Neural progenitor cell (in vitro differentiated cells): ENCODE data around the gene PRSS22. TPM values are rescaled to one million over a fixed set of nuclear protein-coding genes. Genes with fewer than 3 reads are reported as not detected.

ENCODE experiments used
- DNase-seq: peaks from one replicate; pipeline ENCODE4 v3.0.0-alpha.2; 2016; ENCODE audit warnings: low spot score
- H2AFZ ChIP-seq: fragments of 200-600 bp; sonication (generic); replicated peaks from 2 replicates; pipeline ENCODE4 v1.6.1; 2016; ENCODE audit warnings: antibody characterized with exemption
- H3F3A ChIP-seq: fragments of 200-600 bp; sonication (generic); 2 replicates; pipeline ENCODE4 v1.6.1; 2016; ENCODE audit warnings: antibody characterized with exemption, low read depth
- H3K27ac ChIP-seq: fragments of 200-600 bp; sonication (generic); 2 replicates; pipeline ENCODE4 v1.5.1; 2016; ENCODE audit warnings: mild to moderate bottlenecking
- H3K27me3 ChIP-seq: fragments of 200-600 bp; sonication (generic); 2 replicates; pipeline ENCODE4 v1.6.1; 2016; ENCODE audit warnings: mild to moderate bottlenecking, moderate library complexity
- H3K36me3 ChIP-seq: fragments of 200-600 bp; sonication (generic); 2 replicates; pipeline ENCODE4 v1.5.1; 2016
- H3K4me1 ChIP-seq: fragments of 200-600 bp; sonication (generic); 2 replicates; pipeline ENCODE4 v1.6.1; 2016; ENCODE audit warnings: mixed run types
- H3K4me2 ChIP-seq: fragments of 200-600 bp; sonication (generic); 2 replicates; pipeline ENCODE4 v1.6.1; 2016
- H3K4me3 ChIP-seq: fragments of 200-600 bp; sonication (generic); 2 replicates; pipeline ENCODE4 v1.5.1; 2016
- H3K79me2 ChIP-seq: fragments of 200-600 bp; sonication (generic); 2 replicates; pipeline ENCODE4 v1.6.1; 2016; ENCODE audit warnings: low read depth
- H3K9ac ChIP-seq: fragments of 200-600 bp; sonication (generic); 2 replicates; pipeline ENCODE4 v1.6.1; 2016
- H3K9me3 ChIP-seq: fragments of 200-600 bp; sonication (generic); 2 replicates; pipeline ENCODE4 v1.5.1; 2016; ENCODE audit warnings: low read depth
- H4K20me1 ChIP-seq: fragments of 200-600 bp; sonication (generic); 2 replicates; pipeline ENCODE4 v1.6.1; 2016; ENCODE audit warnings: low read depth
- H3K27ac Mint-ChIP-seq: 3 replicates; pipeline ENCODE4 v1.8.0; 2021; ENCODE audit warnings: mixed read lengths
- H3K27me3 Mint-ChIP-seq: 2 replicates; pipeline ENCODE4 v1.8.0; 2022; ENCODE audit warnings: low read depth, mild to moderate bottlenecking, inconsistent platforms, moderate library complexity, mixed read lengths; ENCODE audit not compliant: insufficient read depth
- H3K36me3 Mint-ChIP-seq: 3 replicates; pipeline ENCODE4 v1.8.0; 2021; ENCODE audit warnings: mixed read lengths
- H3K4me1 Mint-ChIP-seq: 3 replicates; pipeline ENCODE4 v1.8.0; 2021; ENCODE audit warnings: mixed read lengths
- H3K4me3 Mint-ChIP-seq: 3 replicates; pipeline ENCODE4 v1.8.0; 2021; ENCODE audit warnings: mild to moderate bottlenecking, moderate library complexity, mixed read lengths
- H3K9me3 Mint-ChIP-seq: 3 replicates; pipeline ENCODE4 v1.8.0; 2020; ENCODE audit warnings: mixed read lengths
- EZH2 ChIP-seq: fragments of 200-600 bp; sonication (generic); IDR thresholded peaks from 2 replicates; pipeline ENCODE4 v1.6.1; 2017; ENCODE audit warnings: antibody characterized with exemption, mild to moderate bottlenecking, moderate library complexity
- EZH2phosphoT487 ChIP-seq: fragments of 200-600 bp; sonication (generic); IDR thresholded peaks from 2 replicates; pipeline ENCODE4 v1.6.1; 2017; ENCODE audit warnings: antibody characterized with exemption
- total RNA-seq: library from RNA; depleted of rRNA; stranded (reverse); fragments of >200 nt; gene quantifications from 2 replicates; pipeline ENCODE4 v1.2.3, GENCODE V29; 2015; ENCODE audit warnings: low replicate concordance
- TF ChIP-seq, protein P1 (sequence below): fragments of 200-600 bp; sonication (generic); IDR thresholded peaks from 2 replicates; pipeline ENCODE4 v1.5.1; 2017; ENCODE audit warnings: antibody characterized with exemption, mild to moderate bottlenecking

PRSS22 gene
- total RNA-seq, 1 donor from 2014 or later: not detected

DNA sequence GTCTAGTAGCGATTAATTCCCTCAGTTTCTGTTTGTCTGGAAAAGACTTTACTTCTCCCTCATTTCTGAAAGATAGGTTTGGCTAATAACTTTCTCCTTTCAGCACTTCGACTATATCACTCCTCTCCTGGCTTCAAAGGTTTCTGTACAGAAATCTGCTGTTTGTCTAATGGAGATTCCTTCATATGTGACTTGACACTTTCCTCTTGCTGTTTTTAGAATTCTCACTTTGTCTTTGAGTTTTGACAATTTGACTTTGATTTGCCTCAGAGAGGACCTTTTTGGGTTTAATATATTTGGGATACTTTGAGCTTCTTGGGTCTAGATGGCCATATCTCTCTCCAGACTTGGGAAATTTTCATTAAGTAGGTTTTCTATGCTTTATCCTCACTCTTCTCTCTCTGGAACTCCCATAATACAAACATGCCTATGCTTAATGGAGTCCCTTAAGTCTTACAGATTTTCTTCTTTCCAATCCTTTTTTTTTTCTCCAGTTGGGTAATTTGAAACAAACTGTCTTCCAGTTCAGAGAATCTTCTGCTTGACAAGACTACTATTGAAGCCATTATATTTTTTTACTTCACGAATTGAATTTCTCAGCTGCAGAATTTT, 48.7 kb downstream of the PRSS22 start:
- Mint-ChIP-seq H3K27me3 (peaks cover 11% of the 10 kb centered on the region), H3K4me3 (no peak overlapping the region), H3K27ac (no peak overlapping the region), H3K36me3 (no peaks in the 10 kb centered on the region), H3K9me3 (peaks cover 20% of the 10 kb centered on the region), H3K4me1 (no peaks in the 10 kb centered on the region)
- Histone ChIP-seq H3K9ac (no peak overlapping the region), H2AFZ (no peak overlapping the region), H4K20me1 (no peaks in the 10 kb centered on the region), H3K36me3 (no peaks in the 10 kb centered on the region), H3K27me3 (no peaks in the 10 kb centered on the region), H3K4me1 (no peaks in the 10 kb centered on the region), H3K9me3 (no peaks in the 10 kb centered on the region), H3K27ac (no peak overlapping the region), H3K79me2 (no peaks in the 10 kb centered on the region), H3K4me2 (no peak overlapping the region), H3K4me3 (no peak overlapping the region), H3F3A (no peaks in the 10 kb centered on the region)
- no peak for DNase-seq
- TF ChIP-seq EZH2phosphoT487 (no peak), EZH2 (no peak)
- TF ChIP-seq, protein P1, sequence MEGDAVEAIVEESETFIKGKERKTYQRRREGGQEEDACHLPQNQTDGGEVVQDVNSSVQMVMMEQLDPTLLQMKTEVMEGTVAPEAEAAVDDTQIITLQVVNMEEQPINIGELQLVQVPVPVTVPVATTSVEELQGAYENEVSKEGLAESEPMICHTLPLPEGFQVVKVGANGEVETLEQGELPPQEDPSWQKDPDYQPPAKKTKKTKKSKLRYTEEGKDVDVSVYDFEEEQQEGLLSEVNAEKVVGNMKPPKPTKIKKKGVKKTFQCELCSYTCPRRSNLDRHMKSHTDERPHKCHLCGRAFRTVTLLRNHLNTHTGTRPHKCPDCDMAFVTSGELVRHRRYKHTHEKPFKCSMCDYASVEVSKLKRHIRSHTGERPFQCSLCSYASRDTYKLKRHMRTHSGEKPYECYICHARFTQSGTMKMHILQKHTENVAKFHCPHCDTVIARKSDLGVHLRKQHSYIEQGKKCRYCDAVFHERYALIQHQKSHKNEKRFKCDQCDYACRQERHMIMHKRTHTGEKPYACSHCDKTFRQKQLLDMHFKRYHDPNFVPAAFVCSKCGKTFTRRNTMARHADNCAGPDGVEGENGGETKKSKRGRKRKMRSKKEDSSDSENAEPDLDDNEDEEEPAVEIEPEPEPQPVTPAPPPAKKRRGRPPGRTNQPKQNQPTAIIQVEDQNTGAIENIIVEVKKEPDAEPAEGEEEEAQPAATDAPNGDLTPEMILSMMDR: no peak

DNA sequence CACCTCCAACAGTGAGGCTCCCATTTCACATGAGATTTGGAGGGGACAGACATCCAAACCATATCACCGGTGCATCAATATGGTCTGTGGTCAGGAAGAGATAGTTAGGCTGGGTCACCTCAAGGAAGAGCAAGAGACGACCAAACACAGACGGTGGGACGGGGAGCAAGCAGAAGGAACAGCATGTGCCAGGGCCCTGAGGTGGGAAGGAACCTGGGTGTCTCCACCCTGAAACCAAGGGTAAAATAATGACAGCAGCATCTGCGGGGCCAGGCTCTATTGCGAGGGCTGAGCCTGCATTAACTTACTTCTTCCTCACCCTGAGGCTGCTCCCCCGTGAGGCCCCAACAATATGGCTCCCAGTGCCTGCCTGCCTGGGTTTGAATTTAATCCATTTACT, 49.8 kb downstream of the PRSS22 start:
- Histone ChIP-seq H3K27me3 (no peaks in the 10 kb centered on the region), H3K4me3 (no peak overlapping the region), H3K9ac (no peak overlapping the region), H3K36me3 (no peaks in the 10 kb centered on the region), H3K9me3 (no peaks in the 10 kb centered on the region), H3K27ac (no peak overlapping the region), H3F3A (no peaks in the 10 kb centered on the region), H4K20me1 (no peaks in the 10 kb centered on the region), H3K4me2 (no peak overlapping the region), H3K79me2 (no peaks in the 10 kb centered on the region), H2AFZ (no peak overlapping the region), H3K4me1 (no peaks in the 10 kb centered on the region)
- no peak overlapping the region for H3K4me3 Mint-ChIP-seq
- peaks cover under 1% of the 10 kb centered on the region for H3K36me3 Mint-ChIP-seq
- H3K9me3 Mint-ChIP-seq: peaks cover 28% of the 10 kb centered on the region
- DNase-seq: no peak
- H3K27me3 Mint-ChIP-seq: peaks cover 12% of the 10 kb centered on the region
- H3K27ac Mint-ChIP-seq: no peak overlapping the region
- TF ChIP-seq EZH2phosphoT487: no peak
- no peaks in the 10 kb centered on the region for H3K4me1 Mint-ChIP-seq

DNA sequence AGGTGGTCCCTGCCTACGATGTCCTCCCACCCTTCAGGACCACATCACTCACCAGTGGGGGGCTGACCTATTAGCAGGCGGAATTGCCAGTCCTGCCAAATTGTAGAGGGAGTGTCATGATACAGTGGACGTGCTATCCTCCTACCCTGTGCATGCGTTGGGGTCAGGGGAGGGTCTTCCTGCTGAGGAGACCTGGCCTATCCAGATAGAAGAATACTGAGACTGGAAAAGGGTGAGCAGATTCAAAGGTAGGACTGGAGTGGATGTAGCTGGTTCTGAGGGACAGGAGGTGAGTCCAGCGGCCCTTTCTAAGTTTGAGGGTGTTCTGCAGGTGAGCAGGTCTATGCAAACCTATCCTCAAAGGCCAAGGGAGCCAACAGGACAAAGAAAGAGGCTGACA, 51.7 kb downstream of the PRSS22 start:
- H3K27me3 ChIP-seq: no peaks in the 10 kb centered on the region
- no peak for DNase-seq
- no peaks in the 10 kb centered on the region for H3K9me3 ChIP-seq
- no peaks in the 10 kb centered on the region for H3F3A ChIP-seq
- H3K4me3 ChIP-seq: no peak overlapping the region
- H3K4me3 Mint-ChIP-seq: no peak overlapping the region
- no peak for TF ChIP-seq EZH2phosphoT487
- peaks cover 33% of the 10 kb centered on the region for H3K9me3 Mint-ChIP-seq
- H3K27me3 Mint-ChIP-seq: peaks cover 12% of the 10 kb centered on the region
- H4K20me1 ChIP-seq: no peaks in the 10 kb centered on the region
- H3K4me1 ChIP-seq: no peaks in the 10 kb centered on the region
- H3K36me3 ChIP-seq: no peaks in the 10 kb centered on the region
- no peak overlapping the region for H3K9ac ChIP-seq
- no peaks in the 10 kb centered on the region for H3K79me2 ChIP-seq
- no peak overlapping the region for H2AFZ ChIP-seq
- H3K27ac Mint-ChIP-seq: no peak overlapping the region
- H3K4me1 Mint-ChIP-seq: no peaks in the 10 kb centered on the region
- no peak overlapping the region for H3K27ac ChIP-seq
- H3K36me3 Mint-ChIP-seq: peaks cover 2% of the 10 kb centered on the region
- H3K4me2 ChIP-seq: no peak overlapping the region

DNA sequence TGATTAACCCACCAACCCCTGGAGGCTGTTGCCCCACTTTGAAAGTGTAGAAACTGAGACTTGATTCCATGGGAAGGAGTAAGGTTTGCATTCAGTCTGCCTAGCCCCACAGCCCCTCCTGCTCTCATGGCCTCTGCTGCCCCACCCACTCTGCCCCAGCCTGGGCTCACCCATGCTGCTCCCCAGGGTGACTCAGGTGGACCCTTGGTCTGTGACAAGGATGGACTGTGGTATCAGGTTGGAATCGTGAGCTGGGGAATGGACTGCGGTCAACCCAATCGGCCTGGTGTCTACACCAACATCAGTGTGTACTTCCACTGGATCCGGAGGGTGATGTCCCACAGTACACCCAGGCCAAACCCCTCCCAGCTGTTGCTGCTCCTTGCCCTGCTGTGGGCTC, 53.2 kb downstream of the PRSS22 start:
- H2AFZ ChIP-seq: no peak overlapping the region
- TF ChIP-seq EZH2 (no peak), EZH2phosphoT487 (no peak)
- TF ChIP-seq, protein P1: no peak
- no peak overlapping the region for H3K4me2 ChIP-seq
- Mint-ChIP-seq H3K36me3 (peaks cover 2% of the 10 kb centered on the region), H3K27ac (no peak overlapping the region), H3K27me3 (peaks cover 8% of the 10 kb centered on the region), H3K4me1 (no peaks in the 10 kb centered on the region), H3K9me3 (peaks cover 33% of the 10 kb centered on the region), H3K4me3 (no peak overlapping the region)
- H3K27me3 ChIP-seq: no peaks in the 10 kb centered on the region
- no peak for DNase-seq
- H4K20me1 ChIP-seq: no peaks in the 10 kb centered on the region
- H3K9ac ChIP-seq: no peak overlapping the region
- no peaks in the 10 kb centered on the region for H3K79me2 ChIP-seq
- H3K36me3 ChIP-seq: no peaks in the 10 kb centered on the region
- H3K27ac ChIP-seq: no peak overlapping the region
- H3K4me3 ChIP-seq: no peak overlapping the region
- H3K4me1 ChIP-seq: no peaks in the 10 kb centered on the region
- H3F3A ChIP-seq: no peaks in the 10 kb centered on the region
- no peaks in the 10 kb centered on the region for H3K9me3 ChIP-seq
